Endothelial cell of umbilical vein (primary cell): Measurements from ENCODE around the gene PLD1.

Experiments used
- CTCF ChIP-seq, 2 donors: IDR thresholded peaks; 1 replicate in 1 of 2; 2 replicates in 1 of 2; pipeline ENCODE4 v1.5.1; 2011; ENCODE audit warnings: low read length in 2 of 2, mild to moderate bottlenecking in 2 of 2, moderate library complexity in 2 of 2, control low read depth in 1 of 2, inconsistent platforms in 1 of 2, low read depth in 1 of 2; ENCODE audit not compliant: insufficient read depth in 1 of 2; ENCODE audit errors: extremely low read depth in 1 of 2
- EZH2 ChIP-seq: IDR thresholded peaks from 2 replicates; pipeline ENCODE4 v1.6.1; 2012; ENCODE audit warnings: borderline replicate concordance, low read depth, mild to moderate bottlenecking, moderate library complexity, low read length, inconsistent platforms; ENCODE audit not compliant: severe bottlenecking
- POLR2A ChIP-seq: IDR thresholded peaks from 2 replicates; pipeline ENCODE4 v1.6.1; 2012; ENCODE audit warnings: low read depth, mild to moderate bottlenecking, control low read depth, low read length
- POLR2AphosphoS5 ChIP-seq: IDR thresholded peaks from 2 replicates; pipeline ENCODE4 v1.6.1; 2012; ENCODE audit warnings: low read depth, mild to moderate bottlenecking, control low read depth, low read length, moderate library complexity; ENCODE audit not compliant: insufficient read depth

DNA sequence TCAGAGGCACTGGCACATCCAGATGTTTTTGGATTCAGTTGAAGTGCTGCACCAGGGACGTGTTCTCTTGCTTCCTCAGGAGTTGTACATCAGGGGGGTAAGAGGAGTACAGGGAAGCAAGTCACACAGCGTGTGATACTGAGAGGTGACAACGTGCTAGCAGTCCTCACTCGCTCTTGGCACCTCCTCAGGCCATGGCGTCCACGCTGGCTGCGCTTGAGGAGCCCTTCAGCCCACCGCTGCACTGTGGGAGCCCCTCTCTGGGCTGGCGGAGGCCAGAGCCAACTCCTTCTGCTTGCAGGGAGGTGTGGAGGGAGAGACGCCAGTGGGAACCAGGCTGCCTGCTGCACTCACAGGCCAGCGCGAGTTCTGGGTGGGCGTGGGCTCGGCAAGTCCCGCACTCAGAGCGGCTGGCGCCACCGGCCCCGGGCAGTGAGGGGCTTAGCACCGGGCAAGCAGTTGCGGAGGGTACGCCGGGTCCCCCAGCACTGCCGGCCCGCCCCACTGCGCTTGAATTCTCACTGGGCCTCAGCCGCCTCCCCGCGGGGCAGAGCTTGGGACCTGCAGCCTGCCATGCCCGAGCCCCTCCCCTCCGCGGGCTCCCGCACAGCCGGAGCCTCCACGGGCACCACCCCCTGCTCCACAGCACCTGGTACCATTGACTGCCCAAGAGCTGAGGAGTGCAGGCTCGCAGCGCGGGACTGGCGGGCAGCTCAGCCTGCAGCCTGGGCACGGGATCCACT, 64.5 kb downstream of the PLD1 start:
- TF ChIP-seq CTCF (IDR thresholded peaks at IDR 0.05; ENCODE audit: extremely low read depth in 1 of 2, insufficient read depth in 1 of 2, low read depth in 1 of 2, low read length in 2 of 2) (no peak), EZH2 (no peak), POLR2A (no peak), POLR2AphosphoS5 (no peak)
